SK-N-SH (cell line): ENCODE measurements around the gene STK17B. TPM values are rescaled to one million over a fixed set of nuclear protein-coding genes. Genes with fewer than 3 reads are reported as not detected.

Experiments used
- CTCF ChIA-PET: fragments of 300-600, 350-600 bp; formaldehyde crosslinking; extraction: SDS; loops from one replicate; lab custom pipeline; 2021; lab: Yijun Ruan, JAX
- POLR2A ChIA-PET: fragments of 350-600 bp; sonication (Branson Sonifier 250); formaldehyde crosslinking; extraction: SDS; loops from one replicate; lab custom pipeline; 2020; ENCODE audit warnings: antibody characterized with exemption, inconsistent platforms; lab: Yijun Ruan, JAX
- DNase-seq: peaks from one replicate; pipeline ENCODE4 v3.0.0; 2012
- H2AFZ ChIP-seq: fragments of 200-600 bp; sonication (generic); 2 replicates; pipeline ENCODE4 v1.8.1; 2016; ENCODE audit warnings: antibody characterized with exemption, mild to moderate bottlenecking, low read depth
- H3F3A ChIP-seq: fragments of 200-600 bp; sonication (generic); replicated peaks from 2 replicates; pipeline ENCODE3; 2016; ENCODE audit warnings: antibody characterized with exemption, mild to moderate bottlenecking; ENCODE audit not compliant: insufficient read depth
- H3K27ac ChIP-seq, 2 experiments: fragments of 200-500 bp in 1 of 2; fragments of 200-600 bp in 1 of 2; sonication (Bioruptor generic) in 1 of 2; sonication (generic), shearing (Covaris generic) in 1 of 2; 2 replicates each; pipeline versions ENCODE4 v1.5.1 to v1.6.1; 2014 to 2016; ENCODE audit warnings: low read depth in 2 of 2, inconsistent platforms in 1 of 2, low read length in 1 of 2, mild to moderate bottlenecking in 1 of 2, mixed read lengths in 1 of 2
- H3K27me3 ChIP-seq: fragments of 200-600 bp; sonication (generic), shearing (Covaris generic); 2 replicates; pipeline ENCODE4 v1.6.1; 2016; ENCODE audit warnings: mixed run types; ENCODE audit not compliant: insufficient read depth
- H3K36me3 ChIP-seq, 2 experiments: fragments of 200-500 bp in 1 of 2; fragments of 200-600 bp in 1 of 2; sonication (Bioruptor generic) in 1 of 2; sonication (generic) in 1 of 2; replicated peaks in 1 of 2; 2 replicates each; pipeline versions ENCODE3 to v1.5.1; 2014 to 2016; ENCODE audit warnings: low read length in 1 of 2, mild to moderate bottlenecking in 1 of 2; ENCODE audit not compliant: insufficient read depth in 2 of 2, control insufficient read depth in 1 of 2
- H3K4me1 ChIP-seq, 2 experiments: fragments of 200-500 bp in 1 of 2; fragments of 200-600 bp in 1 of 2; sonication (Bioruptor generic) in 1 of 2; sonication (generic), shearing (Covaris generic) in 1 of 2; 2 replicates each; pipeline versions ENCODE4 v1.5.1 to v1.6.1; 2014 to 2016; ENCODE audit warnings: low read depth in 1 of 2, low read length in 1 of 2, mixed run types in 1 of 2; ENCODE audit not compliant: insufficient read depth in 2 of 2, control insufficient read depth in 1 of 2
- H3K4me2 ChIP-seq: fragments of 200-600 bp; sonication (generic), shearing (Covaris generic); 2 replicates; pipeline ENCODE4 v1.6.1; 2017; ENCODE audit warnings: mixed run types
- H3K4me3 ChIP-seq, 2 experiments: fragments of 200-500 bp in 1 of 2; fragments of 200-600 bp in 1 of 2; sonication (Bioruptor generic) in 1 of 2; sonication (generic), shearing (Covaris generic) in 1 of 2; 2 replicates each; pipeline versions ENCODE4 v1.5.1 to v1.8.1; 2014 to 2016; ENCODE audit warnings: low read depth in 2 of 2, inconsistent platforms in 1 of 2, low read length in 1 of 2, mild to moderate bottlenecking in 1 of 2, mixed read lengths in 1 of 2, moderate library complexity in 1 of 2
- H3K79me2 ChIP-seq: fragments of 200-600 bp; sonication (generic); 2 replicates; pipeline ENCODE4 v1.8.1; 2017; ENCODE audit warnings: mild to moderate bottlenecking; ENCODE audit not compliant: insufficient read depth
- H3K9ac ChIP-seq: fragments of 200-600 bp; sonication (generic); 2 replicates; pipeline ENCODE4 v1.6.1; 2017; ENCODE audit warnings: mixed run types
- H3K9me2 ChIP-seq: fragments of 200-600 bp; sonication (generic); 2 replicates; pipeline ENCODE4 v1.6.1; 2017; ENCODE audit warnings: mixed run types
- H3K9me3 ChIP-seq: fragments of 200-600 bp; sonication (generic); 2 replicates; pipeline ENCODE4 v1.6.1; 2017; ENCODE audit warnings: mixed run types, mild to moderate bottlenecking, moderate library complexity
- H4K20me1 ChIP-seq: fragments of 200-600 bp; sonication (generic); 2 replicates; pipeline ENCODE4 v1.6.1; 2017; ENCODE audit warnings: mild to moderate bottlenecking, mixed run types; ENCODE audit not compliant: insufficient read depth
- CHD2 ChIP-seq: fragments of 150-350 bp; IDR thresholded peaks from 2 replicates; pipeline ENCODE4 v1.6.1; 2018; ENCODE audit warnings: low read length; ENCODE audit not compliant: partially characterized antibody
- CTCF ChIP-seq: fragments of 200-600 bp; sonication (generic); IDR thresholded peaks from 2 replicates; pipeline ENCODE4 v1.6.1; 2017; ENCODE audit warnings: antibody characterized with exemption, mild to moderate bottlenecking, moderate library complexity
- ELF1 ChIP-seq: IDR thresholded peaks from 2 replicates; pipeline ENCODE4 v1.4.0; 2012
- EP300 ChIP-seq, 2 experiments: IDR thresholded peaks; 2 replicates each; pipeline versions ENCODE4 v1.4.0 to v1.6.1; 2012; ENCODE audit warnings: borderline replicate concordance in 1 of 2, low read depth in 1 of 2, low read length in 1 of 2
- FOXJ3 ChIP-seq: sonication (generic); formaldehyde crosslinking; IDR thresholded peaks from 2 replicates; pipeline ENCODE4 v1.5.1; 2020; ENCODE audit warnings: mild to moderate bottlenecking, missing genetic modification reagents
- FOXM1 ChIP-seq: IDR thresholded peaks from 2 replicates; pipeline ENCODE4 v1.4.0; 2012; ENCODE audit warnings: low read depth, mild to moderate bottlenecking
- GABPA ChIP-seq: IDR thresholded peaks from 2 replicates; pipeline ENCODE4 v1.4.0; 2012; ENCODE audit warnings: low read depth, mild to moderate bottlenecking
- GATA2 ChIP-seq: sonication (generic); formaldehyde crosslinking; IDR thresholded peaks from 2 replicates; pipeline ENCODE4 v1.5.0; 2020; ENCODE audit warnings: mild to moderate bottlenecking, missing genetic modification reagents
- JUND ChIP-seq: IDR thresholded peaks from 2 replicates; pipeline ENCODE4 v1.4.0; 2012
- NRF1 ChIP-seq: IDR thresholded peaks from 2 replicates; pipeline ENCODE4 v1.6.1; 2012; ENCODE audit warnings: low read depth, mild to moderate bottlenecking, low read length
- TCF12 ChIP-seq: IDR thresholded peaks from 2 replicates; pipeline ENCODE4 v1.4.0; 2012
- USF1 ChIP-seq: IDR thresholded peaks from 2 replicates; pipeline ENCODE4 v1.4.0; 2012; ENCODE audit warnings: low read depth, borderline replicate concordance
- ZBTB33 ChIP-seq: IDR thresholded peaks from 2 replicates; pipeline ENCODE4 v1.4.0; 2012; ENCODE audit warnings: low read depth, borderline replicate concordance
- WGBS: methylation state at CpG from one replicate; pipeline ENCODE4 v1.1.6; 2017; ENCODE audit warnings: low lambda C conversion rate; 5-methylcytosine and 5-hydroxymethylcytosine counted together
- polyA plus RNA-seq, 3 experiments: library from polyadenylated mRNA; depleted of rRNA; stranded (reverse); fragments of >200 nt; gene quantifications; 2 replicates each; pipeline ENCODE4 v1.2.3, GENCODE V29; 2012
- TF ChIP-seq, protein P1 (sequence below): fragments of 150-350 bp; IDR thresholded peaks from 2 replicates; pipeline ENCODE4 v1.6.1; 2017; ENCODE audit warnings: antibody characterized with exemption, low read length, low read depth, borderline replicate concordance

Gene STK17B
- polyA plus RNA-seq, 1 of the 3 experiments (the other 2 are of a cell fraction): 5.1 TPM

DNA sequence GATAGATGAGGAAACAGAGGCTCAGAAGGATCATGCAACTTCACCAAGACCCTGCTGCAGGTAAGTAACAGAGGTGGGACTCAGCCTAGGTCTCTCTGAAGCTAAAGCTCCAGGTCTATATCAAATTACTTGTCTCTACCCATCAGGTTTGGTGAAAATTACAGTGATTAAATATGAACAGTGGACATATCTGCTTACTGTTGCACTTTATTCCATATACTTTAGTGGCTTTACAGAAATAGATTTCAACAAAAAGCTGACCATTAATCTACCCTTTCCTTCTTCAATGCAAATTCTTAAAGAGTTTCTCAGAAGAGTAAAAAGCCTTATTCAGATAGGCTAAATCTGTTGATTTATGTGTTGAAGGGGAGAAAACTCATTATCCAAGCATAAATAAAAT lies 42.8 kb upstream of the STK17B start (continued):
- TF ChIP-seq ZBTB33 (no peak), USF1 (no peak), ELF1 (no peak), JUND (no peak), NRF1 (no peak)

- Histone ChIP-seq H3K27me3 (no peaks in the 10 kb centered on the region), H3K9me2 (no peaks in the 10 kb centered on the region), H3K9me3 (no peaks in the 10 kb centered on the region), H3K4me1 (0 out of 4 replicates have a peak, but pooled peaks cover 0 to 3% of the 10 kb centered on the region in 2 experiments), H3F3A (no peaks in the 10 kb centered on the region), H3K9ac (no peak overlapping the region), H3K4me2 (no peak overlapping the region), H3K27ac (no peak overlapping the region), H3K79me2 (no peaks in the 10 kb centered on the region), H3K36me3 (peaks cover 9 to 80% of the 10 kb centered on the region in 2 experiments), H2AFZ (no peak overlapping the region), H3K4me3 (no peak overlapping the region), H4K20me1 (no peaks in the 10 kb centered on the region)
- 98% methylated on average over 3 of the region's 3 CpGs for WGBS
- ChIA-PET CTCF (no interaction called here), POLR2A (no interaction called here)
- DNase-seq: no peak
- TF ChIP-seq FOXM1: no peak
- TF ChIP-seq, protein P1, sequence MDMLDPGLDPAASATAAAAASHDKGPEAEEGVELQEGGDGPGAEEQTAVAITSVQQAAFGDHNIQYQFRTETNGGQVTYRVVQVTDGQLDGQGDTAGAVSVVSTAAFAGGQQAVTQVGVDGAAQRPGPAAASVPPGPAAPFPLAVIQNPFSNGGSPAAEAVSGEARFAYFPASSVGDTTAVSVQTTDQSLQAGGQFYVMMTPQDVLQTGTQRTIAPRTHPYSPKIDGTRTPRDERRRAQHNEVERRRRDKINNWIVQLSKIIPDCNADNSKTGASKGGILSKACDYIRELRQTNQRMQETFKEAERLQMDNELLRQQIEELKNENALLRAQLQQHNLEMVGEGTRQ: no peak
- no peak for TF ChIP-seq EP300 (IDR thresholded peaks at IDR 0.05; ENCODE audit: borderline replicate concordance in 1 of 2, low read depth in 1 of 2, low read length in 1 of 2)
- no peak for TF ChIP-seq CHD2
- TF ChIP-seq TCF12: no peak
- TF ChIP-seq CTCF: no peak
- TF ChIP-seq GATA2 (CRISPR knock-in tag): no peak
- no peak for TF ChIP-seq FOXJ3
- TF ChIP-seq GABPA: no peak
Measured at GRCh38 chr2:196213252-196213980, 42.0 kb upstream of the STK17B start.
